IPS-18c (cell line): ENCODE results near the gene SLC6A4.
"Not testable (repeated sequence)": the region's sequence is repeated elsewhere in the genome, so short reads cannot be mapped to it uniquely, and the experiment has no call there.

Source experiments
- H3K4me3 ChIP-seq: 2 replicates; pipeline ENCODE4 v1.7.0; 2013; ENCODE audit warnings: low read depth, mild to moderate bottlenecking, low read length, moderate library complexity; ENCODE audit not compliant: insufficient read depth
- H3K9me3 ChIP-seq: one replicate; pipeline ENCODE4 v1.6.1; 2013; ENCODE audit warnings: mild to moderate bottlenecking, low read length, moderate library complexity; ENCODE audit not compliant: control insufficient read depth, insufficient read depth

The SLC6A4 gene

DNA sequence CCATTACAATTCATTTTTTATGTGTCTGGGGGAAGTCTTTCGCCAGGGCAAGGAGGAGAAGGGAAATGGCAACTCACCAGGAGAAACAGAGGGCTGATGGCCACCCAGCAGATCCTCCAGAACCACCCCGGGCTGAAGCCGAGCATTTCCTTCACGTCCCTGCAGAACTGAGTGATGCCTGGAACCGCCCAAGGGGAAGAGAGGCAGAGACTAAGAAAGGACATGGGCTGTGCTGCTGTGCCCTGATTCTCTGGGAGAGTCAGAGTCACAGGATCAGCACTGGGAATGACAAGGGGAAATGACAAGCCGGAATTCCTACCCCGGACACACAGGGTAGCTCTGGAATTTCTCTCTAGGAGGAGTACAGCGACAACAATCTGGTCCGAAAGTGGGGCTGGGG lies 27.8 kb downstream of the SLC6A4 start:
- H3K9me3 ChIP-seq, result no peaks in the 10 kb centered on the region
- no peak overlapping the region for H3K4me3 ChIP-seq

DNA sequence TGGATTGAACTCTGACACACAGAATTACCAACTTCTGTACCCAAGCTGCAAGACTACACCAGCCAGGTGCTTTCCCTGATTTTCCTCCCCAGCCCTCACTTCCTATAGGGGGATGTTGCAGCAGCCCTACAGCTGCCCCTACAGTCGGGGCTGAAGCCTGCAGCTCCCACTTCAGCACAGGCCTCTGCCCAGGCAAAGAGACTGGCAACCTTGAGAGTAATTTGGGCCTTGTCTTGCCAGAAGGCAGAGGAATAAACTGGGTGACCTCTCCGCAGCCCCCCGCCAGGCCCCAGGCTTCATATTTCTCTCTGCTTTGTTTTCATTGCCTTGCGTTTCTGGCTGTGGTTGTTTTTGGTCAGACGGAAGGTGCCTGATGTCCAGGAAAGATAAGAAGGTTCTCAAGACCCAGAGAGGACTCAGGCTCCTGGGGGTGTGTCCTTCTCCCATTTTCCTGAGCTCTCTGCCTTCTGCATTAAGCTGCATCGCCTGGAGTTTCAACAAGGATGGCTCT lies 32.0 kb downstream of the SLC6A4 start:
- Histone ChIP-seq H3K9me3 (no peaks in the 10 kb centered on the region), H3K4me3 (no peak overlapping the region)

- H3K9me3 ChIP-seq, H3K4me3 ChIP-seq: not testable (repeated sequence)
Observed at GRCh38 chr17:30200656-30201055, 34.8 kb downstream of the SLC6A4 start.

GRCh38 chr17:30200106-30200505 lies 35.4 kb downstream of the SLC6A4 start:
- no peaks in the 10 kb centered on the region for H3K9me3 ChIP-seq
- no peak overlapping the region for H3K4me3 ChIP-seq

GRCh38 chr17:30199600-30199999 lies 35.9 kb downstream of the SLC6A4 start:
- no peak overlapping the region for H3K4me3 ChIP-seq
- no peaks in the 10 kb centered on the region for H3K9me3 ChIP-seq

DNA sequence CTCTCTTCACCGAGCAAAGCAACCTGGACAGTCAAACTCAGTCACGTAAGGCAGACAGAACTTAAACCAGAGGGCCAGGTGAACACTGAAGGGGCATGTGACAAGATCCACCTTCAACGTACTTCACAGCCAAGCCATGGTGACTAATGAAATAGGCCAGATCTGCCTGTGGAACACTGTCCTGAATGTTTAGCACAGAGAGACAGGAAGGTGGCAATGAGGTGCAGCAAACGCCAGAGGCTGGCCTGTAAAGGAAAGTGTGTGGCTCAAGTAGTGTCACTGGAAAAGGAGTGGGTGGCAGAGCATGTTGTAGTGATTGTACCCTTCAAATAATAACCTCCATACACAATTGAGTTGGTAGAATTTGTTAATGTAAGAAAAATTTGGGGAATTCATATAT lies 38.1 kb downstream of the SLC6A4 start:
- H3K9me3 ChIP-seq, result no peaks in the 10 kb centered on the region
- no peak overlapping the region for H3K4me3 ChIP-seq

DNA sequence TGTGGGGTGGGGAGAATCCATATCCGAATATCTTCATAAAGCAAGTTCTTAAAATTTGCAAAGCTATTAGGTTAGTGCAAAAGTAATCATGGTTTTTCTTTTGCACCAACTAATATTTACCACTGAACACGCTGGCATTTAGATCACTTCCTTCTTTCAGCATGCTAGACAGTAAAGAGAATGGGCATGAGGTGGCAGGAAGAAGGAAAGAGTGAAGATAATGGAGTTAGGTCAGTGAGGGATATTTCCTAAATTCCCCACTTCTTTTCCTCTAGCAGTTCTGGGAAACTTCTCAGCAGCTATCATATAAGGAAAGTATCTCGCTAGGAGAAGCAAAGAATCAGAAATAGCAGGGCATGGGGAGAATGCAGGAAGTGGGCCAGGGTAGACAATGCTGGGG lies 39.0 kb downstream of the SLC6A4 start:
- H3K9me3 ChIP-seq, result no peaks in the 10 kb centered on the region
- H3K4me3 ChIP-seq, result no peak overlapping the region

DNA sequence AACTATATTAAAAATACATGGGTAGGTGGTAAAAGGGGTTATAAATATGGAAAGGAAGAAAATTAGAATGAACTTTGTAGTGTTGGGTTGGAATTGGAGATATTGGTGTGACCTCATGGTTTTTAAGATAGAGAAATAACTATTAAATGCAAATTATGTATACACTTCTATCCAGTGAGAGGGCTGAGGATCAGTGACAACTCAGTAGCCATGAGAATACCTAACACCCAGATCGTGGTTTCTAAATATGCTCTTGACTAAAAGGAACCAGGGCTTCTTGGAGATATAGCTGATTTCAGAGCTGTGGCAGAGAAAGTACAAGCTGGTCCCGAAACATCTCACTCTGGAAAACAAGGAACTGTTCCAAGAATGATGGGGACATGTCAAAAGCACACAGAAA lies 44.4 kb downstream of the SLC6A4 start:
- H3K9me3 ChIP-seq, result no peaks in the 10 kb centered on the region

DNA sequence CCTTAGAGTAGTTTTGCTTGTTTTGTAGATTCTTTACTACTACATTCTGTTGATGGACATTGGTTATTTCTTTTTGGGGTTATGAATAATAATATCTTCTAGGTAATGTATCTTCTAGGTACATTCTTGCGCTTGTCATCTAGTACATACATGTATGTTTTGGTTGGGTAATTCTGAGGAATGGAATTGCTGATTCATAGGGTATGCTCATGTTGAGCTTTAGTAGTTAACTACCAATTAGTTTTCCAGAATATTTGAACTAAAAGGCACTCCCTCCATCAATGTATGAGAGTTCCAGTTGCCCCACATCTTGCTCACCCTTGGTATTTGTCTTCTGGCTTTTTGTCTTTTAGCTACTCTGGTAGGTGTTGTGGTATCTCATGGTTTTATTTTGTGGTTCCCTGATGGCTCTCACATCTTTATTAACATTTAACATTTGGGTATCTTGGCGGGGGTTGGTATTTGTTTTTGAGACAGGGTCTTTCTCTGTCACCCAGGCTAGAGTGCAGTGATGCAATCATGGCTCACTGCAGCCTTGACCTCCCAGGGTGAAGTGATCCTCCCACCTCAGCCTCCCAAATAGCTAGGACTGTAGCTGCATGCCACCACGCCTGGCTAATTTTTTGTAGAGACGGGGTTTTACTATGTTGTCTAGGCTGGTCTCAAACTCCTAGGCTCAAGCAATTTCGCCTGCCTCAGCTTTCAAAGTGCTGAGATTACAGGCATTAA lies 47.1 kb downstream of the SLC6A4 start:
- no peak overlapping the region for H3K4me3 ChIP-seq
- H3K9me3 ChIP-seq, result no peaks in the 10 kb centered on the region

More for the DNA sequence above, 44.4 kb downstream of the SLC6A4 start:
- H3K4me3 ChIP-seq, result no peak overlapping the region

DNA sequence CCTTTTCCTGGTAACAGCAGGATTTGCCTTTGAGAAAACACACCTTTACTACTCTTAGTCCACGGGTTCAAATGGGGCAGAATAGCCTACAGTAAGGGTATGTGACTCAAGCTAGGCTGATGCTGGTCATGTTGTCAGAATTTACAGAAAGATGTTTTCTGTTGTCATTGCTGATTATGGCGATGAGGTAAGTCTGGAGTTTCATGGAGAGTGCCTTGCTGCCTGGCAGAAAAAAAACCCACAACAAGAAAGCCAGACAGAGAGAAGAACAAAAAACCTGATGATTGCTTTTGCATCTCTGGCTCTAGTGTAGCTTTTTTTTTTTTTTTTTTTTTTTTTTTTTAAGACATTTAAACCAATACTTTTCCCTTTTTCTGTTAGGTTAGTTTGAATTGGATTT lies 47.9 kb downstream of the SLC6A4 start:
- Histone ChIP-seq H3K9me3 (no peaks in the 10 kb centered on the region), H3K4me3 (no peak overlapping the region)

DNA sequence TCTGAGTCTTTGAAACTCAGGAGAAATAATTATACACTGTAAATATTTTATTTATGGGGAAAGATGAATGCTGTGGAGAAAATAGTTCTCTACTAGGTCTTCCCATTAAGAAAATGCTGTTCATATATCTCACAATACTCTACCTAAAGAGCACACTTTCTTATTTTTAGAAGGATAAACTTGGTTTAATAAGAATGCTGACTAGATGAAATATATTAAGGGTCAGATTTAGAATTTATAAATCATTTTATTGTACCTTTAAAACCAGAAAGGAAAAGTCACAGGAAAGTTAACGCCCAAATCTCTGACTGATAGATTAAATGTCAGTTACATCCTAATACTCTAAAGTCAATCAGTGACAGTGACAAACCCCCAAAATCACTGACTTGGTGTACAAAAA lies 48.7 kb downstream of the SLC6A4 start:
- H3K9me3 ChIP-seq, result no peaks in the 10 kb centered on the region
- no peak overlapping the region for H3K4me3 ChIP-seq

- Histone ChIP-seq H3K4me3 (no peak overlapping the region), H3K9me3 (no peaks in the 10 kb centered on the region)
Observed at GRCh38 chr17:30176855-30177254, 58.6 kb downstream of the SLC6A4 start.

DNA sequence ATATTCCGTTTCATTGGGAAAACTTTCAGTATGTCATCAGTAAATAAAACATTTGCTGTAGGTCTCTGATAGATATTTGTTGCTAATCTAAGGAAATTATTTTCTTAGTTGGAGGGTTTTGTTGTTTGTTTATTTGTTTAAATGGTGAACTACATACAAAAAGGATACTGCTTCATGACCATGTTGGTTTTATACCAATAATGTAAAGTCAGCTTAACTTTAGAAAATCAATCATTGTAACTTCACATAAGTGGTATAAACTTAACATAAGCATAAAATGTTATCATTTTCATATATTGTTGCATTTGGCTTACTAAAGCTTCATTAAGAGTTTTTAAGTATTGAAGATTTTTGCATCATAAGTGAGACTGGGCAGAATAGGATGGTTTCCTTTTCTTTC lies 60.9 kb downstream of the SLC6A4 start:
- no peaks in the 10 kb centered on the region for H3K9me3 ChIP-seq
- no peak overlapping the region for H3K4me3 ChIP-seq

GRCh38 chr17:30173649-30174048 lies 61.8 kb downstream of the SLC6A4 start:
- H3K4me3 ChIP-seq, result no peak overlapping the region

GRCh38 chr17:30172560-30172959 lies 62.9 kb downstream of the SLC6A4 start:
- Histone ChIP-seq H3K4me3 (no peak overlapping the region), H3K9me3 (no peaks in the 10 kb centered on the region)

More at GRCh38 chr17:30173649-30174048, 61.8 kb downstream of the SLC6A4 start:
- no peaks in the 10 kb centered on the region for H3K9me3 ChIP-seq

- no peak overlapping the region for H3K4me3 ChIP-seq
- no peaks in the 10 kb centered on the region for H3K9me3 ChIP-seq
Observed at GRCh38 chr17:30170415-30170987, 65.0 kb downstream of the SLC6A4 start.

DNA sequence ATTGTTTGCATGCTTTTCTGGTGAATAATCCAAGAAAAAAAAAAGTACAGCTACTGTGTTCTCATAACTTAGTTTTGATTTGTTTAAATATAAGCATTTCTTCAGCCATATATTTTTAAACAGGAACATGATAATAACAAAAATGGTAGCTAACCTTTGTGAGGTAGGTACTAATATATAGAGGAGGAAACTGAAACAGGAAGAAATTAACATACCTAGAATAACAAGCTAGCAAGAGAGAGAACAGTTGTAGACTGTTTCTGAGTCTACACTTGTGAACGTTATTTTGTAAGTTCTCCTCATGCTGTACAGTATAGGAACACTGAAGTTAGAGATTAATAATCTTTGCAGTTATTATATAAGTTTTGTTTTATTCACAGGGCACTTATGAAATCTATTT lies 69.5 kb downstream of the SLC6A4 start:
- Histone ChIP-seq H3K9me3 (no peaks in the 10 kb centered on the region), H3K4me3 (no peak overlapping the region)

GRCh38 chr17:30165147-30165546 lies 70.3 kb downstream of the SLC6A4 start:
- Histone ChIP-seq H3K9me3 (no peaks in the 10 kb centered on the region), H3K4me3 (no peak overlapping the region)

DNA sequence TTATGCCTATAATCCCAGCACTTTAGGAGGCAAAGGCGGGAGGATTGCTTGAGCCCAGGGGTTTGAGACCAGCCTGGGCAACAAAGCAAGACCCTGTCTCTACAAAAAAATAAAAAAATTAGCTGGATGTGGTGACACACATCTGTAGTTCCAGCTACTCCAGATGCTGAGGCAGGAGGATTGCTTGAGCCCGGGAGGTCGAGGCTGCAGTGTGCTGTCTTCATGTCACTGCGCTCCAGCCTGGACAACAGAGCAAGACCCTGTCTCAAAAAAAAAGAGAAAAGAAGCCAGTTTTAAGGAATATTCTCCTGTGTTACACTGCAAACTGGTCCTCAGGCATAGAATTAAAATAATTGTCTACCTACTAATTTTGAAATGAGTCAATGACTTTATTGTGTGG lies 71.0 kb downstream of the SLC6A4 start:
- H3K4me3 ChIP-seq, result no peak overlapping the region
- peaks cover 2% of the 10 kb centered on the region for H3K9me3 ChIP-seq
